GM12878 (cell line): ENCODE data around the gene BBS9. TPM values are rescaled to one million over a fixed set of nuclear protein-coding genes. Genes with fewer than 3 reads are reported as not detected.

Experiments
- ATAC-seq: fragments of 200-7000 bp; cut with Tn5 transposase; 3 replicates; pipeline ENCODE4 v1.9.1; 2020; ENCODE audit warnings: mild to moderate bottlenecking, moderate library complexity
- BruUV-seq: library from RNA; stranded (reverse); fragments of 400-500 nt; replicated peaks from 2 replicates; lab custom pipeline; 2021; lab: Mats Ljungman, UMichigan
- CTCF ChIA-PET: fragments of 300-600 bp; sonication (Branson Sonifier 250); formaldehyde crosslinking; extraction: SDS; loops from one replicate; lab custom pipeline; 2021; ENCODE audit warnings: inconsistent platforms; lab: Yijun Ruan, JAX
- POLR2A ChIA-PET: fragments of 350-600 bp; formaldehyde crosslinking; extraction: SDS; loops from one replicate; lab custom pipeline; 2021; ENCODE audit warnings: inconsistent platforms; lab: Charles Lee
- RAD21 ChIA-PET: fragments of 300-600 bp; sonication (Branson Sonifier 250); formaldehyde crosslinking; loops from one replicate; lab custom pipeline; 2023; ENCODE audit warnings: antibody characterized with exemption; ENCODE audit not compliant: unreplicated experiment; lab: Charles Lee
- SMC1A ChIA-PET: fragments of 300-600 bp; sonication (Branson Sonifier 250); formaldehyde crosslinking; loops from one replicate; lab custom pipeline; 2023; ENCODE audit not compliant: unreplicated experiment, uncharacterized antibody; lab: Charles Lee
- DNase-seq: peaks from one replicate; pipeline ENCODE4 v3.0.0-alpha.2; 2011; ENCODE audit warnings: low read depth, low spot score
- FAIRE-seq: peaks from 3 replicates; lab custom pipeline; 2011; peaks lifted over from hg19 to GRCh38; lab: Jason Lieb, UNC
- H2AFZ ChIP-seq: 2 replicates; pipeline ENCODE4 v1.6.0; 2011; ENCODE audit warnings: low read depth, low read length, control low read depth; ENCODE audit not compliant: control insufficient read depth
- H3K27ac ChIP-seq: 2 replicates; pipeline ENCODE4 v1.5.1; 2011; ENCODE audit warnings: control low read depth; ENCODE audit not compliant: control insufficient read depth, insufficient read depth
- H3K27me3 ChIP-seq, 2 experiments: replicated peaks in 1 of 2; 2 replicates each; pipeline versions ENCODE4 v1.6.0 to v1.6.1; 2011; ENCODE audit warnings: low read length in 1 of 2; ENCODE audit not compliant: control insufficient read depth in 2 of 2, insufficient read depth in 2 of 2
- H3K36me3 ChIP-seq, 2 experiments: 2 replicates each; pipeline ENCODE4 v1.5.1; 2011; ENCODE audit warnings: low read length in 1 of 2; ENCODE audit not compliant: control insufficient read depth in 2 of 2, insufficient read depth in 2 of 2
- H3K4me1 ChIP-seq: 2 replicates; pipeline ENCODE4 v1.6.1; 2011; ENCODE audit warnings: mild to moderate bottlenecking, low read length, moderate library complexity, mixed read lengths; ENCODE audit not compliant: control insufficient read depth, insufficient read depth
- H3K4me2 ChIP-seq: 2 replicates; pipeline ENCODE4 v1.6.0; 2011; ENCODE audit warnings: control low read depth; ENCODE audit not compliant: control insufficient read depth, insufficient read depth
- H3K4me3 ChIP-seq: fragments of 200-600 bp; sonication (generic); 2 replicates; pipeline ENCODE4 v1.5.1; 2016
- H3K79me2 ChIP-seq: 2 replicates; pipeline ENCODE4 v1.6.0; 2011; ENCODE audit warnings: low read length; ENCODE audit not compliant: control insufficient read depth, insufficient read depth
- H3K9ac ChIP-seq: 2 replicates; pipeline ENCODE4 v1.8.0; 2011; ENCODE audit warnings: low read length, control low read depth, mixed read lengths; ENCODE audit not compliant: control insufficient read depth, insufficient read depth
- H3K9me3 ChIP-seq: replicated peaks from 3 replicates; pipeline ENCODE4 v1.5.1; 2011; ENCODE audit warnings: mild to moderate bottlenecking, low read length; ENCODE audit not compliant: control insufficient read depth, insufficient read depth
- H4K20me1 ChIP-seq: 2 replicates; pipeline ENCODE4 v1.6.0; 2011; ENCODE audit not compliant: control insufficient read depth, insufficient read depth
- CEBPB ChIP-seq, 2 experiments: fragments of 150-350 bp in 1 of 2; IDR thresholded peaks; 2 replicates each; pipeline ENCODE4 v1.6.1; 2012 to 2014; ENCODE audit warnings: low read depth in 2 of 2, low read length in 2 of 2, borderline replicate concordance in 1 of 2, inconsistent platforms in 1 of 2
- EP300 ChIP-seq, 2 experiments: fragments of 150-350 bp in 1 of 2; IDR thresholded peaks; 2 replicates each; pipeline ENCODE4 v1.6.1; 2011 to 2012; ENCODE audit warnings: low read depth in 2 of 2, low read length in 2 of 2, borderline replicate concordance in 1 of 2, improper control_type of control experiment in 1 of 2, inconsistent platforms in 1 of 2; ENCODE audit not compliant: control insufficient read depth in 1 of 2
- HDAC6 ChIP-seq: fragments of 200-600 bp; sonication (generic); IDR thresholded peaks from one replicate; pipeline ENCODE4 v1.8.0; 2017; ENCODE audit warnings: antibody characterized with exemption; ENCODE audit not compliant: unreplicated experiment
- IKZF1 ChIP-seq: fragments of 450-650 bp; conservative IDR thresholded peaks from 2 replicates; pipeline ENCODE4 v1.6.1; 2017; ENCODE audit warnings: antibody characterized with exemption, mild to moderate bottlenecking
- PML ChIP-seq: IDR thresholded peaks from 2 replicates; pipeline ENCODE4 v1.6.1; 2012; ENCODE audit warnings: low read length, inconsistent platforms
- ZSCAN29 ChIP-seq: fragments of 450-650 bp; IDR thresholded peaks from 2 replicates; pipeline ENCODE4 v1.6.1; 2017; ENCODE audit warnings: mild to moderate bottlenecking, moderate library complexity
- WGBS: methylation state at CpG from one replicate; pipeline ENCODE4 v1.1.6; 2016; ENCODE audit warnings: low lambda C conversion rate; ENCODE audit not compliant: insufficient replicate concordance, insufficient coverage; ENCODE audit errors: missing lambda C conversion rate; 5-methylcytosine and 5-hydroxymethylcytosine counted together
- in situ Hi-C: fragments of 300-500 bp; cut with MboI; formaldehyde crosslinking; loops from 9 replicates; pipeline ENCODE4 v1.14.3; 2018; ENCODE audit warnings: mixed read lengths
- intact Hi-C: fragments of 100-400 bp; cut with micrococcal nuclease; formaldehyde crosslinking; loops from one replicate; pipeline ENCODE4 v1.14.2; 2022; ENCODE audit not compliant: unreplicated experiment
- polyA plus RNA-seq, 11 experiments: library from polyadenylated mRNA; depleted of rRNA in 4 of 11; unstranded in 6 of 11; stranded (reverse) in 5 of 11; fragments of >200 nt; fragmentation: Nextera tagmentation in 4 of 11; fragmentation: Illumina TruSeq in 1 of 11; extraction: Ambion mirVana in 4 of 11; extraction: Trizol in 1 of 11; gene quantifications; 1 replicate in 1 of 11; 2 replicates in 10 of 11; pipeline versions ENCODE4 v1.2.1 to v1.2.3, GENCODE V29; 2011 to 2016; ENCODE audit warnings: inconsistent platforms in 2 of 11, missing spikeins in 2 of 11, low read depth in 1 of 11
- total RNA-seq, 4 experiments: library from RNA; depleted of rRNA in 3 of 4; stranded (reverse); fragments of >200 nt in 3 of 4; fragmentation: Illumina TruSeq in 1 of 4; extraction: Trizol in 1 of 4; gene quantifications; 2 replicates each; pipeline versions ENCODE4 v1.2.1 to v1.2.3, GENCODE V29; 2013 to 2021
- TF ChIP-seq, protein P1 (sequence below): IDR thresholded peaks from 2 replicates; pipeline ENCODE4 v1.6.1; 2012; ENCODE audit warnings: improper control_type of control experiment, low read depth, low read length; ENCODE audit not compliant: insufficient replicate concordance
- TF ChIP-seq, protein P2 (sequence below): fragments of 150-350 bp; IDR thresholded peaks from 2 replicates; pipeline ENCODE4 v1.6.1; 2016; ENCODE audit warnings: low read depth, low read length

BBS9 gene
- total and polyA plus RNA-seq, 10 of the 15 experiments (the other 5 are each of a cell fraction or from before 2014, with no cell fraction given) = 1.2 to 5.6 (median 2.3) TPM

- Histone ChIP-seq H3K36me3 (no peaks in the 10 kb centered on the region), H2AFZ (no peak overlapping the region), H3K79me2 (no peaks in the 10 kb centered on the region), H4K20me1 (no peaks in the 10 kb centered on the region), H3K4me2 (no peak overlapping the region), H3K9me3 (no peaks in the 10 kb centered on the region), H3K4me1 (no peaks in the 10 kb centered on the region), H3K27me3 (no peaks in the 10 kb centered on the region), H3K4me3 (no peak overlapping the region), H3K9ac (no peak overlapping the region), H3K27ac (no peak overlapping the region)
- ChIA-PET CTCF (no interaction called here), RAD21 (no interaction called here), SMC1A (no interaction called here), POLR2A (no interaction called here)
- no peak for TF ChIP-seq IKZF1
- 6% methylated on average over 2 of the region's 2 CpGs for WGBS
- no peak for ATAC-seq
- DNase-seq = no peak
- no TSS peak for BruUV-seq
- in situ Hi-C loops = no loop called here
- intact Hi-C loops = no loop called here
- no peak for FAIRE-seq
Observed at GRCh38 chr7:33601884-33602283, 472.5 kb downstream of the BBS9 start.

DNA sequence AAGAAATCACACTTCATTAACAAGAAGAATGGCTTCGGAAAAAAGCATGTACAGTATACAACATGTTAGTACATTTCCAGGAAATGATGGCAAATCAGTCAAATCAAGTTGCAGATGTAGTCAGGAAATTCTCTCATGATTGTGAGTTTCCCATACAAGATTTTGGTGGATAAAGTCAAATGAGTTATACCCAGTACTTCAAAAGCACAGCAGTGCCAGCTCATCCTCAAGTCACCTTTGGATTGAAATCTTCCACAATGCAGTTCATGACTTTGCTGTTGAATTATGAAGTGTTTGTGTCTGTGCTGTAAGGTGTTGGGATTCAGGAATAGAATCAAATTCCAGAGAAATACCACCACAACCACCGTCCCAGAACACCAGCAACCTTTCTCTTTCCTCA lies 474.7 kb downstream of the BBS9 start:
- RAD21 ChIA-PET = no interaction called here
- TF ChIP-seq PML = no peak
- no peak for TF ChIP-seq EP300 (IDR thresholded peaks at IDR 0.05; ENCODE audit: borderline replicate concordance in 1 of 2, control insufficient read depth in 1 of 2, low read depth in 2 of 2, low read length in 2 of 2)
- no peak for TF ChIP-seq CEBPB (IDR thresholded peaks at IDR 0.05; ENCODE audit: borderline replicate concordance in 1 of 2, low read depth in 2 of 2, low read length in 2 of 2)
- TF ChIP-seq HDAC6 = no peak
- TF ChIP-seq, protein P1, sequence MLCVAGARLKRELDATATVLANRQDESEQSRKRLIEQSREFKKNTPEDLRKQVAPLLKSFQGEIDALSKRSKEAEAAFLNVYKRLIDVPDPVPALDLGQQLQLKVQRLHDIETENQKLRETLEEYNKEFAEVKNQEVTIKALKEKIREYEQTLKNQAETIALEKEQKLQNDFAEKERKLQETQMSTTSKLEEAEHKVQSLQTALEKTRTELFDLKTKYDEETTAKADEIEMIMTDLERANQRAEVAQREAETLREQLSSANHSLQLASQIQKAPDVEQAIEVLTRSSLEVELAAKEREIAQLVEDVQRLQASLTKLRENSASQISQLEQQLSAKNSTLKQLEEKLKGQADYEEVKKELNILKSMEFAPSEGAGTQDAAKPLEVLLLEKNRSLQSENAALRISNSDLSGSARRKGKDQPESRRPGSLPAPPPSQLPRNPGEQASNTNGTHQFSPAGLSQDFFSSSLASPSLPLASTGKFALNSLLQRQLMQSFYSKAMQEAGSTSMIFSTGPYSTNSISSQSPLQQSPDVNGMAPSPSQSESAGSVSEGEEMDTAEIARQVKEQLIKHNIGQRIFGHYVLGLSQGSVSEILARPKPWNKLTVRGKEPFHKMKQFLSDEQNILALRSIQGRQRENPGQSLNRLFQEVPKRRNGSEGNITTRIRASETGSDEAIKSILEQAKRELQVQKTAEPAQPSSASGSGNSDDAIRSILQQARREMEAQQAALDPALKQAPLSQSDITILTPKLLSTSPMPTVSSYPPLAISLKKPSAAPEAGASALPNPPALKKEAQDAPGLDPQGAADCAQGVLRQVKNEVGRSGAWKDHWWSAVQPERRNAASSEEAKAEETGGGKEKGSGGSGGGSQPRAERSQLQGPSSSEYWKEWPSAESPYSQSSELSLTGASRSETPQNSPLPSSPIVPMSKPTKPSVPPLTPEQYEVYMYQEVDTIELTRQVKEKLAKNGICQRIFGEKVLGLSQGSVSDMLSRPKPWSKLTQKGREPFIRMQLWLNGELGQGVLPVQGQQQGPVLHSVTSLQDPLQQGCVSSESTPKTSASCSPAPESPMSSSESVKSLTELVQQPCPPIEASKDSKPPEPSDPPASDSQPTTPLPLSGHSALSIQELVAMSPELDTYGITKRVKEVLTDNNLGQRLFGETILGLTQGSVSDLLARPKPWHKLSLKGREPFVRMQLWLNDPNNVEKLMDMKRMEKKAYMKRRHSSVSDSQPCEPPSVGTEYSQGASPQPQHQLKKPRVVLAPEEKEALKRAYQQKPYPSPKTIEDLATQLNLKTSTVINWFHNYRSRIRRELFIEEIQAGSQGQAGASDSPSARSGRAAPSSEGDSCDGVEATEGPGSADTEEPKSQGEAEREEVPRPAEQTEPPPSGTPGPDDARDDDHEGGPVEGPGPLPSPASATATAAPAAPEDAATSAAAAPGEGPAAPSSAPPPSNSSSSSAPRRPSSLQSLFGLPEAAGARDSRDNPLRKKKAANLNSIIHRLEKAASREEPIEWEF = no peak
- TF ChIP-seq ZSCAN29 = no peak
- TF ChIP-seq, protein P2, sequence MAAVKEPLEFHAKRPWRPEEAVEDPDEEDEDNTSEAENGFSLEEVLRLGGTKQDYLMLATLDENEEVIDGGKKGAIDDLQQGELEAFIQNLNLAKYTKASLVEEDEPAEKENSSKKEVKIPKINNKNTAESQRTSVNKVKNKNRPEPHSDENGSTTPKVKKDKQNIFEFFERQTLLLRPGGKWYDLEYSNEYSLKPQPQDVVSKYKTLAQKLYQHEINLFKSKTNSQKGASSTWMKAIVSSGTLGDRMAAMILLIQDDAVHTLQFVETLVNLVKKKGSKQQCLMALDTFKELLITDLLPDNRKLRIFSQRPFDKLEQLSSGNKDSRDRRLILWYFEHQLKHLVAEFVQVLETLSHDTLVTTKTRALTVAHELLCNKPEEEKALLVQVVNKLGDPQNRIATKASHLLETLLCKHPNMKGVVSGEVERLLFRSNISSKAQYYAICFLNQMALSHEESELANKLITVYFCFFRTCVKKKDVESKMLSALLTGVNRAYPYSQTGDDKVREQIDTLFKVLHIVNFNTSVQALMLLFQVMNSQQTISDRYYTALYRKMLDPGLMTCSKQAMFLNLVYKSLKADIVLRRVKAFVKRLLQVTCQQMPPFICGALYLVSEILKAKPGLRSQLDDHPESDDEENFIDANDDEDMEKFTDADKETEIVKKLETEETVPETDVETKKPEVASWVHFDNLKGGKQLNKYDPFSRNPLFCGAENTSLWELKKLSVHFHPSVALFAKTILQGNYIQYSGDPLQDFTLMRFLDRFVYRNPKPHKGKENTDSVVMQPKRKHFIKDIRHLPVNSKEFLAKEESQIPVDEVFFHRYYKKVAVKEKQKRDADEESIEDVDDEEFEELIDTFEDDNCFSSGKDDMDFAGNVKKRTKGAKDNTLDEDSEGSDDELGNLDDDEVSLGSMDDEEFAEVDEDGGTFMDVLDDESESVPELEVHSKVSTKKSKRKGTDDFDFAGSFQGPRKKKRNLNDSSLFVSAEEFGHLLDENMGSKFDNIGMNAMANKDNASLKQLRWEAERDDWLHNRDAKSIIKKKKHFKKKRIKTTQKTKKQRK = no peak

More for the DNA sequence above, 474.7 kb downstream of the BBS9 start:
- Histone ChIP-seq H3K4me3 (no peak overlapping the region), H3K27ac (no peak overlapping the region), H2AFZ (no peak overlapping the region), H3K4me2 (no peak overlapping the region), H3K27me3 (no peaks in the 10 kb centered on the region), H4K20me1 (no peaks in the 10 kb centered on the region), H3K36me3 (no peaks in the 10 kb centered on the region), H3K4me1 (no peaks in the 10 kb centered on the region), H3K9ac (no peak overlapping the region), H3K79me2 (no peaks in the 10 kb centered on the region), H3K9me3 (no peaks in the 10 kb centered on the region)
- FAIRE-seq (no peak), ATAC-seq (no peak), DNase-seq (no peak)
- in situ Hi-C loops = no loop called here
- WGBS = 28% methylated on average over 2 of the region's 2 CpGs
- SMC1A ChIA-PET = interaction anchor here (0.8 kb wide), 1 partner anchor 145 kb away, joined by 3 read pairs; no protein-coding TSS in a partner anchor
- CTCF ChIA-PET = interaction anchor here (0.9 kb wide), 1 partner anchor 81 kb away, joined by 3 read pairs; no protein-coding TSS in a partner anchor
- no TSS peak for BruUV-seq
- POLR2A ChIA-PET = no interaction called here
- intact Hi-C loops = no loop called here
